KOPT-K1 (cell line): ENCODE results near the gene SOHLH1.

Experiments used
- H3K27ac ChIP-seq: fragments of 200-600 bp; sonication (generic); 2 replicates; pipeline ENCODE4 v1.5.1; 2016; ENCODE audit warnings: antibody characterized with exemption, mild to moderate bottlenecking, low read depth, low read length; ENCODE audit not compliant: poor library complexity, severe bottlenecking
- H3K36me3 ChIP-seq: fragments of 200-600 bp; sonication (generic); 2 replicates; pipeline ENCODE4 v1.5.1; 2017; ENCODE audit warnings: antibody characterized with exemption, mild to moderate bottlenecking, low read length, moderate library complexity; ENCODE audit not compliant: insufficient read depth
- H3K9me3 ChIP-seq: fragments of 200-600 bp; sonication (generic); 2 replicates; pipeline ENCODE4 v1.5.1; 2017; ENCODE audit warnings: antibody characterized with exemption, low read length, mild to moderate bottlenecking; ENCODE audit not compliant: insufficient read depth, poor library complexity, severe bottlenecking

SOHLH1 gene

DNA sequence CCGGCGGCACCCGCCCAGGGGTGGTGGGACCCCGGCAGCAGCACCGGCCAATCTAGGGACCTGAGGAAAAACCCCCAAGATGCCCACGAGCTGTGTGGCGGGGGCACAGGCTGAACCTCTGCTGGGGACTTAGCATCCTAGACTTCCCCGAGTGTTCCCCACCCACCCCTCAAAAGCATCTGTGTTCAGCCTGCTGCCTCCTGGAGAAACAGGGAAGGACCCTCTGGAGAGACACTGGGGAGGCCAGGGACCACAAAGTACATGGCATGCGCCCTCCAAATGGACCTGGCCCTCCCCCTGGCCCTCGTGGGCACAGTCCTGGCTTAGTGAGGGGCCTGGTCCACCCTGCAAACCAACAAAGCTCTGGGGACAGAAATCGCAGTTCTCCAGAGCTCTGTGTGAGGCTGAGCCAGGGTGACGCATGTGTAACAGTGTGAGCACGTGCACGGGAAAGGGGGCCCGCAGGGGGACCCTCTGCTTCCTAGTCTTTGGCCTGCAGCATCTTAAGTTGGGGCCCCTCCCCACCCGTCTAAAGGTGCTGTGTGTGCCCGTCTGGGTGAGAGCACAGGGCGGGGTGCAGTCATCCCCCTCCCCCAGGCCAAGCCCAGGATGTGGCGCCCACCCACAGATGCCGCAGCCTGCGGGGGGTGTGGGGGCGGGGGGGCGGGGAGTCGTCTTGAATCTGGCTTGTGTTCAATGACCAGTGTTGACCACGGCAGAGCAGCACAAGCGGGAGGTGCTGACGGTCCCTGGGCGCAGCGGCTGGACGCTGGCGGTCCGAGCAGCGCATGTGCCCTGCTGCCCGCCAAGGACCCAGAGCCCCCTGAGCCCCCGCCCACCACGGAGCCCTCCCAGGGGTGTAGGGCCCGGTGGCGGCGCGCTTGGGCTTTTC is 2.0 kb upstream of the SOHLH1 start:
- Histone ChIP-seq H3K36me3 (no peaks in the 10 kb centered on the region), H3K27ac (no peak overlapping the region), H3K9me3 (no peaks in the 10 kb centered on the region)

DNA sequence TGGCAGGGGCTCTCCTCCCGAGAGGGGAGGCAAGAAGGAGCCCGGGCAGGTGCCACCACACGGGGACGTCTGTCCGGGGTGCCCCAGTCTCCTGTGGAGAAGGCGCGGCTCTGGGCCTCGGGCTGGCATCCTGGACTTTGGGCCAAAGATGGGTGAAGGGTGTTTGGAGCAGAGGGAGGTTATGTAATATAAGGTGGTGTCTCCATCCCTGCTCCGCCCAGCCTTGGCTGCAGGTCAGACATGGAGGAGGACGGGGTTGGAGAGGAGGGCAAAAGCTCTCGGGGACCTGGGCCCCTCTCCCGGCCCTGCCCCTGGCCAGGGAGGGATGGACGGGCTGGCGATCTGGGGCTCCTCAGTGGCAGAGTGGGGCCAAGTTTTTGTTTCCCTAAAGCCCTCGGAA is 1.2 kb upstream of the SOHLH1 start:
- Histone ChIP-seq H3K36me3 (no peaks in the 10 kb centered on the region), H3K9me3 (no peaks in the 10 kb centered on the region), H3K27ac (no peak overlapping the region)

DNA sequence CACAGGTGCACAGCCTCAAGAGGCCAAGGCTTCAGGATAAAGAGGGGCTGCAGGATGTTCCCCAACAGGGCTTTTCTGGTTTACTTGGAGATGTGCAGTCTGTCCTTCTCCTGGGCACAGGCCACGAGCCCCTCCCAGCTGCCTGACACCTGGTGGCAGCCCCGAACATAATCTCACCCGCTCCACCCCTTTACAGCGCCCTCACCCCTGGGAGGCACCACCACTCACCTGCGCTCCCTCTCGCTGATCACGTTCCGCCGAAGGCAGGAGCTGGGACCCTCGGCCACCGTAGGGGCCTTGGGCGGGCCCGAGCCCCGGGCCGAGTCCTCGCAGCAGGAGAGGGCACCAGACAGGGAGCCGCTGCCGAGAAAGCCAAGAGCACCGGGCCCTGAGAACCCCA is 514 bp downstream of the SOHLH1 start:
- Histone ChIP-seq H3K27ac (no peak overlapping the region), H3K9me3 (no peaks in the 10 kb centered on the region), H3K36me3 (no peaks in the 10 kb centered on the region)

DNA sequence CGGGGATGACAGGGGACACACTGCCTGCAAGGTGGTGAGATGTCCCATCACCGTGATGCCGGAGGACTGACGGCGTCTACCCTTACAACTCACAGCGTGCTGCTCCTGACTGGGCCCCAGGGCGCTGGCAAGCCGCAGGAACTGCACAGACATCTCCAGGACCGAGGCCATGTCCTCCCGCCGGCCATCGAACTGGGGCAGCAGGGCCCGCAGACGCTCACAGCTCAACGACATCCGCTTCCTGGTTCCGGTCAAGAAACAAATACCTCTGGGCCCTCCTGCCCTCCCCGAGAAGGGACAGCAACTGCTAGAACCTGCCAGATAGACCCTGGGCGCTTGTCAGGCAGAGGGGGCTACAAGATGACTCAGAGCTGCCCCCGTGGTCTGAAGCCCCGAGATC is 1.0 kb downstream of the SOHLH1 start:
- H3K9me3 ChIP-seq: no peaks in the 10 kb centered on the region
- no peak overlapping the region for H3K27ac ChIP-seq
- no peaks in the 10 kb centered on the region for H3K36me3 ChIP-seq

DNA sequence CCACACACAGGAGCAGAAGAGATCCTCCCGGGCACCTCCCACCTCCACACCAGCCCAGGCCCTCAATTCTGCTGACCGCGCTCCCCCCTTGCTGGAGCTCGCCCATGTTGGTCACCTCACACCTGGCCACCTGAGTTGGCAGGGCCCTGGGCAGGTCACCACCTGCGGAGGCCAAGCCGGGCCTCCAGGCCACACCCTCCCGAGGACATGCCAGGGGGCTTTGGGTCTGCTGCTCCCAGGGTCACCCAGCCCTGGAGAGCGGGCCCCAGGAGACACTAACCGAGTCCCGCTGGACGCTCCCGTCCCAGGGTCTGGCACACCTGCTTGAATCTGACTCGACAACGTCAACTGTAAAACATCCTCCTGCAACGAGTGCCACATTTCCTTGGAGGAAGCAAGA is 2.1 kb downstream of the SOHLH1 start:
- Histone ChIP-seq H3K36me3 (no peaks in the 10 kb centered on the region), H3K27ac (no peak overlapping the region), H3K9me3 (no peaks in the 10 kb centered on the region)

DNA sequence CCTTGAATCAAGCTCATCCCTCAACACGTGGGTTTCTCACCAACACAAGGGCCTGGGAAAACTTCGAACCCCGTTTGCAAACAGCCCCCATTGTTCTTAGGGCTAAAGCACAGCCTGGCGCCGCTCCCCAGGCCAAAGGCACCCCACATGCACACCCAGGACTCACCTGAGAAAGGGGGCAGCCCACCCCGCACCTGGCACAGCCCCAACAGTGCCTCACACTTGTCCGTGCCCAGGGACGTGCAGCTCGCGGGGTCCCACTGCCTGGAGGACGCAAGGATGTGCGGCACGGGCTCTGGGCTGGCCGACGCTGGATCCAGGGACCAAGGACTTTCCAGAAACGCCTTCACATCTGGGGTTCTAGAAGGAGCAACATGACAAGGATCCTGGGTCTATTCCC is 2.8 kb downstream of the SOHLH1 start:
- Histone ChIP-seq H3K36me3 (no peaks in the 10 kb centered on the region), H3K27ac (no peak overlapping the region), H3K9me3 (no peaks in the 10 kb centered on the region)

DNA sequence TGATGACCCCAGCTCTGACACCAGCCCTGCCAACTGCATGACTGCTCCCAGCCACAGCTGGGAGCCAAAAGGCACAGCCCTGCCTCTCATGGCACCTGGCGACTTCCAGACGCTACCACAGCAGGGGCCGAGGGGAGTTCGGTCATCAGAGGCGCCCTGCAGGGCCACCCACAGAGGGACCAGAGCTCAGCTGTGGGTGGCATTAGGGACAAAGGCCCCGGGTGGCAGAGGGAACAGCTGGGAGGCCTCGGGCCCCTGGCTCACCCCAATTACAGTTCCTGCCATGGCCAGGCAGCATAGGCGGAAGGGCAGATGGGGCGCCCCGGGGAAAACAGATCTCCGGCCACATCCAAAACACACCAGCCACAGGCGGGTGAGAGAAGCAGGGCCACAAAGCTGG is 3.6 kb downstream of the SOHLH1 start:
- Histone ChIP-seq H3K36me3 (no peaks in the 10 kb centered on the region), H3K27ac (no peak overlapping the region), H3K9me3 (no peaks in the 10 kb centered on the region)

DNA sequence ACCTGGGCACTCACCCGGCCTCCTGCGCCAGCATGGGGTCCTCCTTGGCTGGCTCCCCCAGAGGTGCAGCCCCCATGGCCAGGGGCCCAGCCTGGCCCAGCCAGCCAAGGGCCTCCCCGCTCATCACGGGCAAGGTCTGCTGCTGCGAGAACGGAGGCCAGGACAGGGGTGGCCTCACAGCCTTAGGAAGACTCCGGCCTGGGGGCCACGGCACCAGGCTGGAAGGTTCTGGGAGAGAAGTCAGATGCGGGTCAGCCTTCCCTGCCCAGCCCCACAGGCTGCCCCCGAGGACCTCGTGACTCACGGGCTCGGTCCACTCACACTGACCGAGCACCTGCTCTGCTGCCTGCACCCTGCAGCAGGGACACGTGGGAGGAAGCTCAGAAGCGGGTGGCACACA is 4.2 kb downstream of the SOHLH1 start:
- H3K36me3 ChIP-seq: no peaks in the 10 kb centered on the region
- no peak overlapping the region for H3K27ac ChIP-seq
- no peaks in the 10 kb centered on the region for H3K9me3 ChIP-seq

DNA sequence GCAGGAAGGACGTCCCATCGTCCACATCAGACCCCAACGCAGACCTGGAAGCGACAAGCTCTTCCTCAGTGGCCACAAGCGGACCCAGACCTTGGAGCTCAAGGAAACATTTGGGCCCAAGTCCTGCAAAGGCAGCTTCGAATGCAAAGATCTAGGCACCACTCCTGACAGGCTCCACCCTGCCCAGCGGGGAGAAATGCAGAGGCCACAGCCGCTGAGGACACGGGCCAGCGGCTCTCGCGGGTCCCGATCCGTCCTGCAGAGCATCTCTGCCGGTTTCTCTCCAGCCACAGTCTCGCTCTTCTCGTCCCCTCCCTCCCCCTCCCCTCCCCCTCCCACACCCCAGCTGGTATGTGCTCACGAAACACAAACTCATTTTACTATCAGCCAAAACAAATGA is 4.9 kb downstream of the SOHLH1 start:
- H3K9me3 ChIP-seq: no peaks in the 10 kb centered on the region
- no peak overlapping the region for H3K27ac ChIP-seq

DNA sequence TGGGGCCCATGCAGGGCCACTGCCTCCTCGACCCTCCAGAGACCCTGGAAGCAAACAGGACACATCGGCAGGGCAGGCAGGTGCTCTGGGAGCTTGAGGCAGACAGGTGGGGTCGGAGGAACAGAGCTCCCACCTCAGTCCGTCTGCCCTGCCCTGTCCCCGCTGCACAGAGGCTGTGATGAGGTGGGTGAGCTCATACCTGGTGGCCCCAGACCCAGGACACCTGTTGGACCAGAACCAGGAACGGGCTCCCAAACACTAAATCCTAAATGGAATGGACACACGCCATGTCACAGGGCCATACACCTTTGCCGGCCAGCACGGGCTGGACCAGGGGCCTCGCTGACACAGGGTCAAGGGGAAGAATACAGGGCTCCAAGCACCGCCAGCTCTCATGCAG is 5.5 kb downstream of the SOHLH1 start:
- Histone ChIP-seq H3K9me3 (no peaks in the 10 kb centered on the region), H3K36me3 (no peaks in the 10 kb centered on the region), H3K27ac (no peak overlapping the region)

More for the DNA sequence above, 4.9 kb downstream of the SOHLH1 start:
- H3K36me3 ChIP-seq: no peaks in the 10 kb centered on the region

DNA sequence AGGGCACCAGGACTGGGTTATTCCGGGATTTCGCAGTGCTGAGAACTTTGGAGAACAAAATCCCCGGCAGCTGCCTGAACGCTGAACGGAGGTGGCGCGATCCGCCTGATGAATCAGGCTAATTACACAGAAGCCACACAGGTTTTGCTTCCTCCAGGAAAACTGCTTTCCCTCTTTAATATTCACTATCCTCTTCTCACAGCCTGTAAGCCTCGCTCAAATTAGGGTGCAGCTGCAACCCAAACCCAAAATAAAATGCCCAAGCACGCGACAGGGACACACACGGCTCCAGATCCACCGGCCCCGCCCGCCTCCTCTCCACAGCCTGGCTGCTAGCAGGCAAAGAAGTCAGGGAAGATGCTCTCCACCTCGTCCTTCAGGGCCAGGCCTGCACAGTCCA is 6.0 kb downstream of the SOHLH1 start:
- H3K9me3 ChIP-seq: no peaks in the 10 kb centered on the region

DNA sequence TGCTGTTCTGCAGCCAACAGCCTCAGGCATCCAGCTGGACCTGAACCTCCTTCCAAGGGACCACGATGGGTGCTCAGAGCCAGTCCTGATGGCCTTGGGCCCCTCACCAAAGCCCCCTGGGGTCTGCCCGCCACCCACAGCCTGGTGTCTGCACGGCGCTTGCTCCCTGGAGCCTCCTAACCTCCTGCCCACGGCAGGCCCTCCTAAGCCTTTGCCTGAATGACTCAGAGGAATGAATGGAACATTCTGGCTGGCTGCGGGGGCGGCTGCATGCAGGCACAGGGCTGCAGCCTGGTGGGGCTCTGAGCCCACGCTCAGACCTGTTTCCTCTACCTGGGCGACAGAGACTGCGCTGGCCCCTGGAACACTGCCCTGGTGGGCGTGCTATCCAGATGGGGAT is 6.9 kb downstream of the SOHLH1 start:
- no peaks in the 10 kb centered on the region for H3K36me3 ChIP-seq
- H3K27ac ChIP-seq: no peak overlapping the region
- H3K9me3 ChIP-seq: no peaks in the 10 kb centered on the region

More for the DNA sequence above, 6.0 kb downstream of the SOHLH1 start:
- Histone ChIP-seq H3K36me3 (no peaks in the 10 kb centered on the region), H3K27ac (no peak overlapping the region)

DNA sequence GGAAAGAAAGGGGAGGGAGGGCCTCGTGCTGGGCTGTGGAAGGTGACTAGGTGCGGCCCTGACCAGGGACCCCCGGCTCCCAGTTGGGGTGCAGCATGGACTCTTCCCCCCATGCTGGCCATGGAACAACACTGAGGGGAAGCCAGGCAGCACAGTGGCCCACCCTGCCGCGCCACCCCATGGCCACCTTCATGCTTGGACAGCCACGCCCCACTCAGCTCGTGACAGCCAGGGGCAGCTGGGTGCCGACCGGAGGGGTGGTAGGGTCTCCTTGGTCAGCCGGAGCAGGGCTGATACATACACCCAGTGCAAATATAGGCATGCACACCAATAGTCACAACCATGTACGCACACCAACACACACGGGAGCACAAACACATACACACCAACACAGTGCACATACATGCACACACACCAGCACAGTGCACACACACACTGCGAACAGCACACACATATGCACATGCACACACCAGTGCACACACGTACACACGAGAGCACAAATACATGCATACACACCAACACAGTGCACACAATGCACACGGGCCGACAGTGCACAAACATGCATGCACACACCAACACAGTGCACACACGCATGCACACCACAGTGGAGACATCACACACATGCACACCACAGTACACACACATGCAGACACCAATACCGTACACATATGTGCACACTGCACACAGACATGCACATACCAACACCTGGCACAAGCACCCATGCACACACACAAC is 8.3 kb downstream of the SOHLH1 start:
- H3K27ac ChIP-seq: no peak overlapping the region
- no peaks in the 10 kb centered on the region for H3K9me3 ChIP-seq
- no peaks in the 10 kb centered on the region for H3K36me3 ChIP-seq

DNA sequence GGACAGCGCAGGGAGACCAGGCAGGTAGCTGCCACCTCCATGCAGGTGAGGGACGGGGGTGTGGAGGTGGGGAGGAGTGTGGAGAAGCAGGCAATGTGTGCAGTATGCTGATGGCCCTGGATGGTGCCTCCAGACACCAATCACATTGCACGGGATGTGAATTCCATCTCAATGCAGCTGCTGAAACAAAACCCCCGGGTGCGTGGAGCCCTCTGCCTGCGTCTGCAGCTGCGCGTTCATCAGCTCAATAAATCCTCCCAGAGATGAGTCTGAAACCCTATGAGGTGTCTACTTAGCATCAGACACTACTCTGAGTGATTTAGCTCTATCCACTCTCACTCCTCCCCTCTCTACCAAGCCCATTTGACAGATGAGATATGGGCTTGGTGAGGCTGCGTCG is 10.3 kb downstream of the SOHLH1 start:
- Histone ChIP-seq H3K9me3 (no peaks in the 10 kb centered on the region), H3K27ac (no peak overlapping the region), H3K36me3 (no peaks in the 10 kb centered on the region)

DNA sequence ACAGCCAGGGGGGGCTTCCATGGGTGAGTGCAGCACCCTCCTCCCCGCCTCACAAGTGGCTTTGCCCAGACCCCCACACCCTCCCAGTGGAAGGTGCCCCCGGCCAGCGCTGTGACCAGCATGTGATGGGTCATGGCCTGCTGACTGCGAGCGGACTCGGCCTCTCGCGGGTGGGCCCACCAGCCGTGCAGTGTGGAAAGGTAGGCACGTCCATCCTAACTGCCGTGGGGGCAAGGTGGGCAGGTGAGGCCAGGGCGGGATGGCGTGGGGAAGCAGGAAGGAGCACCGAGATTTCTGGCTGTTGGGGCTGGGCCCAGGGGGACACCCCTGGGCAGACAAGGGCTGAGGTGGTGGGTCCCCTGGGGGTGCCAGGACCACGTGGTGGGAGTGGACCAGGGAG is 12.1 kb downstream of the SOHLH1 start:
- no peaks in the 10 kb centered on the region for H3K9me3 ChIP-seq
- no peak overlapping the region for H3K27ac ChIP-seq
- no peaks in the 10 kb centered on the region for H3K36me3 ChIP-seq

DNA sequence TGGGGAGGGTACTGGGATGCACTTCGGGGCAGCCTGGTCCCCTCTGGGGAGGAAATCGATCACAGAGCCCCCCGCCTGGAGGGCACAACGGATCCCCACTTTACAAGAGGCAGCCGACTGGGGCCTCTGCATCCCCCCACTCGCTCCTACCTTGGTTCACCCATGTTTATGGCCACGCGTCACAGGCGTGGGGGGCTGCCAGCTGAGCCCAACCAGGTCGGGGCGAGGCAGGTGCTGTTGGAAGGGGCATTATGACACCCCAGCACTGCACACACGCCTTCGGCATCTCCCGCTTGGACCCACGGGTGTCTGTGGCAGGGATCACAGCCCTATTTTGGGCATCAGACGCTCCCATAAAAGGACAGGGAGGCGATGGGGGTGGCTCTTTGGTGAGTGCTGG is 14.6 kb downstream of the SOHLH1 start:
- Histone ChIP-seq H3K27ac (no peak overlapping the region), H3K9me3 (no peaks in the 10 kb centered on the region), H3K36me3 (no peaks in the 10 kb centered on the region)
